ENCODE results near the gene GRB14.

Gene GRB14

DNA sequence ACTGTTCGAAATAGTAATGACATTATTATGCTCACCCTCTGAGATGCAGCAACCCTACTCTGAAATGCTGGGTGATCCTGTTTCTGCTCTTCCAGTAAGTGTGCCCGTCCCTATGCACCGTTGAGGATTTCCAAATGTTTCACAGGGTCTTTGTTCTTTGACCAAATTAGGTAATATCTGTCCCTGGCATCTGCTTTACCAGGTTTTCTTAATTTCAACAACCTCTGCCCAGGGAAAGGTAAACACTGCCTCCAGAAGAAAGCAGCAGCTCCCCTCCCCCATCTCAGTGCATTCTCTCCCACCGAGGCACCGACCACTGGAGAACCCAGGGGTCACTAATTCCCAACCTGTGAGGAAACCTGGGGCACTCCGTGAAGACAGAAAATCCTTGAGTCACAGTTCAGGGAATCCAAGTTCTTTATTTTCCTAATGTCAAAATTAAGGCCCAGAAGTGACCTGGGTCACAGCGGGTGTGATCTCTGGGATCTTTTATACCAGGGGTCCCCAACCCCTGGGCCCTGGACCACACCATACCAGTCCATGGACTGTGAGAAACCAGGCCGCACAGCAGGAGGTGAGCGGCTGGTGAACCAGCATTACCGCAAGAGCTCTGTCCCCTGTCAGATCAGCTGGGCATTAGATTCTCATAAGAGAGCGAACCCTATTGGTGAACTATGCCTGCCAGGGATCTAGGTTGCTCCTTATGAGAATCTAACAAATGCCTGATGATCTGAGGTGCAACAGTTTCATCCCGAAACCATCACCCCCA, 1.2 kb upstream of the GRB14 start:
- DNase-seq (ENCODE audit: low read depth): no peak
- no peak overlapping the region for H3K4me3 ChIP-seq (ENCODE audit: low read depth, low read length)
- TF ChIP-seq MYC (IDR thresholded peaks at IDR 0.05; ENCODE audit: low read depth, low read length): no peak
- TF ChIP-seq, protein P1, sequence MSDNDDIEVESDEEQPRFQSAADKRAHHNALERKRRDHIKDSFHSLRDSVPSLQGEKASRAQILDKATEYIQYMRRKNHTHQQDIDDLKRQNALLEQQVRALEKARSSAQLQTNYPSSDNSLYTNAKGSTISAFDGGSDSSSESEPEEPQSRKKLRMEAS (IDR thresholded peaks at IDR 0.05; ENCODE audit: low read depth, low read length): no peak
- TF ChIP-seq, protein P2, sequence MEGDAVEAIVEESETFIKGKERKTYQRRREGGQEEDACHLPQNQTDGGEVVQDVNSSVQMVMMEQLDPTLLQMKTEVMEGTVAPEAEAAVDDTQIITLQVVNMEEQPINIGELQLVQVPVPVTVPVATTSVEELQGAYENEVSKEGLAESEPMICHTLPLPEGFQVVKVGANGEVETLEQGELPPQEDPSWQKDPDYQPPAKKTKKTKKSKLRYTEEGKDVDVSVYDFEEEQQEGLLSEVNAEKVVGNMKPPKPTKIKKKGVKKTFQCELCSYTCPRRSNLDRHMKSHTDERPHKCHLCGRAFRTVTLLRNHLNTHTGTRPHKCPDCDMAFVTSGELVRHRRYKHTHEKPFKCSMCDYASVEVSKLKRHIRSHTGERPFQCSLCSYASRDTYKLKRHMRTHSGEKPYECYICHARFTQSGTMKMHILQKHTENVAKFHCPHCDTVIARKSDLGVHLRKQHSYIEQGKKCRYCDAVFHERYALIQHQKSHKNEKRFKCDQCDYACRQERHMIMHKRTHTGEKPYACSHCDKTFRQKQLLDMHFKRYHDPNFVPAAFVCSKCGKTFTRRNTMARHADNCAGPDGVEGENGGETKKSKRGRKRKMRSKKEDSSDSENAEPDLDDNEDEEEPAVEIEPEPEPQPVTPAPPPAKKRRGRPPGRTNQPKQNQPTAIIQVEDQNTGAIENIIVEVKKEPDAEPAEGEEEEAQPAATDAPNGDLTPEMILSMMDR (IDR thresholded peaks at IDR 0.05; ENCODE audit: low read depth, low read length): no peak
- TF ChIP-seq POLR2A (IDR thresholded peaks at IDR 0.05; ENCODE audit: extremely low read depth, insufficient read length): no peak

- no peak for DNase-seq (ENCODE audit: low read depth)
- TF ChIP-seq, protein P1 (IDR thresholded peaks at IDR 0.05; ENCODE audit: low read depth, low read length): no peak
- no peak for TF ChIP-seq POLR2A (IDR thresholded peaks at IDR 0.05; ENCODE audit: extremely low read depth, insufficient read length)
- TF ChIP-seq, protein P2 (IDR thresholded peaks at IDR 0.05; ENCODE audit: low read depth, low read length): no peak
- no peak for TF ChIP-seq MYC (IDR thresholded peaks at IDR 0.05; ENCODE audit: low read depth, low read length)
- H3K4me3 ChIP-seq (ENCODE audit: low read depth, low read length): no peak overlapping the region
These were observed 453 bp upstream of the GRB14 start for GRCh38 chr2:164621764-164622105.

GRCh38 chr2:164620457-164620856, 825 bp downstream of the GRB14 start:
- H3K4me3 ChIP-seq (ENCODE audit: low read depth, low read length): no peak overlapping the region
- no peak for DNase-seq (ENCODE audit: low read depth)
- TF ChIP-seq, protein P2 (IDR thresholded peaks at IDR 0.05; ENCODE audit: low read depth, low read length): no peak
- TF ChIP-seq, protein P1 (IDR thresholded peaks at IDR 0.05; ENCODE audit: low read depth, low read length): no peak
- TF ChIP-seq POLR2A (IDR thresholded peaks at IDR 0.05; ENCODE audit: extremely low read depth, insufficient read length): no peak
- no peak for TF ChIP-seq MYC (IDR thresholded peaks at IDR 0.05; ENCODE audit: low read depth, low read length)

DNA sequence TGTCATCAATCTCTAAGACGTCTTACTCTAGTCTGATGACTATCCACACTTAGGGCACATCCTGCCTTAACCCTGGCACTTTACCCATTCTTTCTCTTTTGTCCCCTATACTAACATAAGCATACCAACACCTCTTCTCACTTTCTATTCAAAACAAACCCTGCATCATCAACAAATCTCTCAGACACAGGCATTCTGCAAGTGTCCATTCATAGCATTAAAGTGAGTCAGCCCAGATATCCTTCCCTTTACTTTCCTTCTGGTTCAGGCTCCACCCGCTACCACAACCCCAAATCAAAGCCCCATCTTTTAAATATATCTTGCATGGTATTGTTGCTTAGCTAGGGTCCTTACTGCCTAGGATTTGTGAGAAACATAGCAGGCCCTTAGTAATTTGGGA, 3.8 kb downstream of the GRB14 start:
- H3K4me3 ChIP-seq (ENCODE audit: low read depth, low read length): no peak overlapping the region
- no peak for DNase-seq (ENCODE audit: low read depth)
- TF ChIP-seq, protein P2 (IDR thresholded peaks at IDR 0.05; ENCODE audit: low read depth, low read length): no peak
- TF ChIP-seq, protein P1 (IDR thresholded peaks at IDR 0.05; ENCODE audit: low read depth, low read length): no peak
- TF ChIP-seq MYC (IDR thresholded peaks at IDR 0.05; ENCODE audit: low read depth, low read length): no peak
- TF ChIP-seq POLR2A (IDR thresholded peaks at IDR 0.05; ENCODE audit: extremely low read depth, insufficient read length): no peak

- DNase-seq (ENCODE audit: low read depth): no peak
- no peak overlapping the region for H3K4me3 ChIP-seq (ENCODE audit: low read depth, low read length)
- TF ChIP-seq, protein P2 (IDR thresholded peaks at IDR 0.05; ENCODE audit: low read depth, low read length): no peak
- TF ChIP-seq MYC (IDR thresholded peaks at IDR 0.05; ENCODE audit: low read depth, low read length): no peak
- no peak for TF ChIP-seq POLR2A (IDR thresholded peaks at IDR 0.05; ENCODE audit: extremely low read depth, insufficient read length)
- TF ChIP-seq, protein P1 (IDR thresholded peaks at IDR 0.05; ENCODE audit: low read depth, low read length): no peak
These were observed 7.8 kb downstream of the GRB14 start for GRCh38 chr2:164613321-164613982.
